K562 (cell line): ENCODE measurements around the gene DNAJB6. TPM values are rescaled to one million over a fixed set of nuclear protein-coding genes. Genes with fewer than 3 reads are reported as not detected.

Experiments
- CBX1 ChIP-seq: sonication (generic); IDR thresholded peaks from 2 replicates; pipeline ENCODE4 v1.6.1; 2016; ENCODE audit warnings: antibody characterized with exemption, low read depth, mild to moderate bottlenecking
- E2F6 ChIP-seq, 2 experiments: IDR thresholded peaks; 2 replicates each; pipeline ENCODE4 v1.6.1; 2011; ENCODE audit warnings: borderline replicate concordance in 1 of 2, control low read depth in 1 of 2, low read depth in 1 of 2, low read length in 1 of 2, mild to moderate bottlenecking in 1 of 2, mixed read lengths in 1 of 2, moderate library complexity in 1 of 2; ENCODE audit not compliant: insufficient read depth in 1 of 2, insufficient read length in 1 of 2, poor library complexity in 1 of 2, severe bottlenecking in 1 of 2; ENCODE audit errors: extremely low read depth in 1 of 2
- EZH2 ChIP-seq: IDR thresholded peaks from 2 replicates; pipeline ENCODE4 v1.6.1; 2012; ENCODE audit warnings: low read depth, mild to moderate bottlenecking, inconsistent platforms, low read length, borderline replicate concordance
- FUS ChIP-seq: fragments of 200-400 bp; formaldehyde crosslinking; optimal IDR thresholded peaks from 2 replicates; pipeline ENCODE3; 2017; ENCODE audit warnings: low read depth, low read length
- IFI16 ChIP-seq: fragments of 250-450 bp; sonication (Bioruptor Pico); IDR thresholded peaks from 2 replicates; pipeline ENCODE4 v2.1.2; 2022; ENCODE audit warnings: mild to moderate bottlenecking, inconsistent platforms
- KAT2B ChIP-seq: IDR thresholded peaks from one replicate; pipeline ENCODE4 v1.6.1; 2012; ENCODE audit warnings: low read depth, mild to moderate bottlenecking, control low read depth, inconsistent platforms, low read length, moderate library complexity
- LCOR ChIP-seq: sonication (generic); formaldehyde crosslinking; IDR thresholded peaks from 2 replicates; pipeline ENCODE4 v1.8.0; 2022; ENCODE audit warnings: mild to moderate bottlenecking, missing genetic modification reagents
- RNF219 ChIP-seq: fragments of 250-450 bp; sonication (Bioruptor Pico); IDR thresholded peaks from 2 replicates; pipeline ENCODE4 v1.5.0; 2022; ENCODE audit warnings: mild to moderate bottlenecking
- XRCC4 ChIP-seq: IDR thresholded peaks from one replicate; pipeline ENCODE4 v1.6.1; 2011; ENCODE audit not compliant: insufficient read depth, insufficient read length; ENCODE audit errors: extremely low read depth
- ZFPM2 ChIP-seq: fragments of 250-450 bp; sonication (Bioruptor Pico); IDR thresholded peaks from 2 replicates; pipeline ENCODE4 v1.5.1; 2022; ENCODE audit warnings: mild to moderate bottlenecking
- ZNF609 ChIP-seq: sonication (generic); formaldehyde crosslinking; IDR thresholded peaks from 2 replicates; pipeline ENCODE4 v1.8.1; 2023; ENCODE audit warnings: missing genetic modification reagents, mild to moderate bottlenecking, borderline replicate concordance
- polyA plus RNA-seq, 8 experiments: library from polyadenylated mRNA; depleted of rRNA in 4 of 8; stranded (reverse) in 5 of 8; unstranded in 3 of 8; fragments of >200 nt; fragmentation: Nextera tagmentation in 2 of 8; fragmentation: Illumina TruSeq in 1 of 8; extraction: Ambion mirVana in 2 of 8; extraction: Trizol in 1 of 8; gene quantifications; 2 replicates each; pipeline versions ENCODE4 v1.2.1 to v1.2.3, GENCODE V29; 2011 to 2014; ENCODE audit warnings: inconsistent platforms in 1 of 8, missing spikeins in 1 of 8
- total RNA-seq, 7 experiments: library from RNA; depleted of rRNA in 6 of 7; stranded (reverse); fragments of >200 nt in 6 of 7; fragmentation: Illumina TruSeq in 2 of 7; extraction: Trizol in 2 of 7; gene quantifications; 2 replicates each; pipeline versions ENCODE4 v1.2.1 to v1.2.3, GENCODE V29; 2011 to 2021; ENCODE audit warnings: low replicate concordance in 1 of 7

DNAJB6 gene
- total and polyA plus RNA-seq, 9 of the 15 experiments (the other 6 are each of a cell fraction or from before 2014, with no cell fraction given) = 84.5 to 158 (median 135) TPM

GRCh38 chr7:157339777-157340677 lies 3.2 kb downstream of the DNAJB6 start (continued):
- TF ChIP-seq ZNF609 (CRISPR knock-in tag) (no peak), LCOR (CRISPR knock-in tag) (no peak), CBX1 (no peak), RNF219 (no peak), XRCC4 (no peak), ZFPM2 (no peak), EZH2 (no peak), FUS (no peak), KAT2B (no peak), E2F6 (IDR thresholded peaks at IDR 0.05; ENCODE audit: borderline replicate concordance in 1 of 2, extremely low read depth in 1 of 2, insufficient read depth in 1 of 2, insufficient read length in 1 of 2, low read depth in 1 of 2, low read length in 1 of 2, poor library complexity in 1 of 2, severe bottlenecking in 1 of 2) (no peak), IFI16 (CRISPR knock-in tag) (no peak)
